Measurements from ENCODE around the gene PDIA4.
"Not testable (repeated sequence)": the region's sequence is repeated elsewhere in the genome, so short reads cannot be mapped to it uniquely, and the experiment has no call there.

The PDIA4 gene

GRCh38 chr7:149036676-149037075 is 8.4 kb upstream of the PDIA4 start:
- Histone ChIP-seq H3K4me3 (ENCODE audit: low read length) (no peak overlapping the region), H3K27me3 (ENCODE audit: control insufficient read depth, insufficient read depth, low read length) (no peaks in the 10 kb centered on the region), H3K9me3 (ENCODE audit: control insufficient read depth, insufficient read depth, low read length) (no peaks in the 10 kb centered on the region), H3K27ac (ENCODE audit: low read length) (no peak overlapping the region), H3K36me3 (ENCODE audit: control insufficient read depth, insufficient read depth, low read length) (no peaks in the 10 kb centered on the region), H3K4me1 (ENCODE audit: control insufficient read depth, insufficient read depth, low read length) (no peaks in the 10 kb centered on the region)
- WGBS (ENCODE audit: insufficient coverage, insufficient read length), result no CpG with 5 or more reads among the region's 1 CpG
- no peak for DNase-seq (ENCODE audit: low read depth, low spot score)

DNA sequence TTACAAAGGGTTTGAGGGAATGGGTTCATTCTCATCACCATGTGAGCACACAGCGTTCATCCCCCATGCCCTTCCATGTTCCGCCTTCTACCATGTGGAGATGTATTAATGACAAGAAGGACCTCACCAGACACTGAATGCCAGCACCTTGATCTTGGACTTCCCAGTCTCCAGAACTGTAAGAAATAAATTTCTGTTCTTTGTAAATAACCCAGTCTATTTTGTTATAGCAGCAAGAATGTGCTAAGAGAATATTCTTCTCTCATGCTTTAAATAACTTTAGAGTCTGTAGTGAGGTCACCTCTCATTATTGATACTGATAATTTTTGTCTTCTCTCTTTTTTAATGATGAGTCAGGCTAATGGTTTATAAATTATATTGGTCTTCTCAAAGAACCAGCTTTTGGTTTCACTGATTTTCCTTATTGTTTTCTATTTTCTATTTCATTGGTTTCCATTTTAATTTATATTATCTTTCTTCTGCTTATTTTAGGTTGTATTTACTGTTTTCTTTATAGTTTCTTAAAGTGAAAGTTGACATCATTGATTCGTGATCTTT is 3.1 kb upstream of the PDIA4 start:
- Histone ChIP-seq H3K4me3 (ENCODE audit: low read length) (no peak overlapping the region), H3K36me3 (ENCODE audit: control insufficient read depth, insufficient read depth, low read length) (no peaks in the 10 kb centered on the region), H3K27me3 (ENCODE audit: control insufficient read depth, insufficient read depth, low read length) (no peaks in the 10 kb centered on the region), H3K9me3 (ENCODE audit: control insufficient read depth, insufficient read depth, low read length) (no peaks in the 10 kb centered on the region), H3K4me1 (ENCODE audit: control insufficient read depth, insufficient read depth, low read length) (no peaks in the 10 kb centered on the region), H3K27ac (ENCODE audit: low read length) (no peak overlapping the region)
- no CpG with 5 or more reads among the region's 3 CpGs for WGBS (ENCODE audit: insufficient coverage, insufficient read length)
- no peak for DNase-seq (ENCODE audit: low read depth, low spot score)

GRCh38 chr7:149030439-149030838 is 2.1 kb upstream of the PDIA4 start:
- no CpG with 5 or more reads among the region's 9 CpGs for WGBS (ENCODE audit: insufficient coverage, insufficient read length)
- not testable (repeated sequence) for H3K27me3 ChIP-seq (ENCODE audit: control insufficient read depth, insufficient read depth, low read length)

GRCh38 chr7:149027611-149028345 is 527 bp downstream of the PDIA4 start:
- no CpG with 5 or more reads among the region's 43 CpGs for WGBS (ENCODE audit: insufficient coverage, insufficient read length)
- no peaks in the 10 kb centered on the region for H3K4me1 ChIP-seq (ENCODE audit: control insufficient read depth, insufficient read depth, low read length)
- no peaks in the 10 kb centered on the region for H3K9me3 ChIP-seq (ENCODE audit: control insufficient read depth, insufficient read depth, low read length)
- H3K4me3 ChIP-seq (ENCODE audit: low read length), result peak overlapping the region; percentile 88
- H3K27ac ChIP-seq (ENCODE audit: low read length), result no peak overlapping the region
- no peaks in the 10 kb centered on the region for H3K27me3 ChIP-seq (ENCODE audit: control insufficient read depth, insufficient read depth, low read length)
- H3K36me3 ChIP-seq (ENCODE audit: control insufficient read depth, insufficient read depth, low read length), result no peaks in the 10 kb centered on the region
- no peak for DNase-seq (ENCODE audit: low read depth, low spot score)

More at GRCh38 chr7:149030439-149030838, 2.1 kb upstream of the PDIA4 start:
- not testable (repeated sequence) for H3K4me3 ChIP-seq (ENCODE audit: low read length); H3K27ac ChIP-seq (ENCODE audit: low read length); DNase-seq (ENCODE audit: low read depth, low spot score); H3K36me3 ChIP-seq (ENCODE audit: control insufficient read depth, insufficient read depth, low read length); H3K4me1 ChIP-seq (ENCODE audit: control insufficient read depth, insufficient read depth, low read length); H3K9me3 ChIP-seq (ENCODE audit: control insufficient read depth, insufficient read depth, low read length)

DNA sequence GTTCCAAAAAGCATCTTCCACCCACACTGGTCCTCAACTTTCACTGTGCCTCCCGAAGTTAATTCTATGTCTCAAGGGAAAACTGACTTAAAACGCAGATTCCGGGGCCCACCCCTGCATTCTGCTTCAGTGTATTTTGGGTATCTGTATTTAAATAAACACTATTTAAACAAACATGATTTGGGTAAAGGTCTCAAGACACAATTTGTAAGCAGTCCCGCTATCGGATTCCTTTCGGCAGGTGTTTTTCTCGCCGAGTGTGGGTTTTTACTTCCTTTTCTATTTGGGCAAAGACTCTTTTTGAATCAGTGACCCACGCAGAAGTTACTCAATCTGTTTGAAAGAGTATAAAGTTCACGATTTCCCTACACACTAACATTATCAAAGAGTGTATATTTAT is 1.2 kb downstream of the PDIA4 start:
- Histone ChIP-seq H3K4me1 (ENCODE audit: control insufficient read depth, insufficient read depth, low read length) (no peaks in the 10 kb centered on the region), H3K27me3 (ENCODE audit: control insufficient read depth, insufficient read depth, low read length) (no peaks in the 10 kb centered on the region), H3K4me3 (ENCODE audit: low read length) (no peak overlapping the region), H3K9me3 (ENCODE audit: control insufficient read depth, insufficient read depth, low read length) (no peaks in the 10 kb centered on the region), H3K27ac (ENCODE audit: low read length) (no peak overlapping the region), H3K36me3 (ENCODE audit: control insufficient read depth, insufficient read depth, low read length) (0 out of 2 replicates have a peak, but pooled peaks cover 4% of the 10 kb centered on the region)
- no peak for DNase-seq (ENCODE audit: low read depth, low spot score)
- WGBS (ENCODE audit: insufficient coverage, insufficient read length), result no CpG with 5 or more reads among the region's 10 CpGs

- H3K4me1 ChIP-seq (ENCODE audit: control insufficient read depth, insufficient read depth, low read length), result peaks cover 3% of the 10 kb centered on the region; the same call in 1 of the 2 replicates
- H3K27ac ChIP-seq (ENCODE audit: low read length), result no peak overlapping the region
- H3K36me3 ChIP-seq (ENCODE audit: control insufficient read depth, insufficient read depth, low read length), result peaks cover 15% of the 10 kb centered on the region; the same call in 1 of the 2 replicates
These were observed 4.6 kb downstream of the PDIA4 start for GRCh38 chr7:149023662-149024061.

DNA sequence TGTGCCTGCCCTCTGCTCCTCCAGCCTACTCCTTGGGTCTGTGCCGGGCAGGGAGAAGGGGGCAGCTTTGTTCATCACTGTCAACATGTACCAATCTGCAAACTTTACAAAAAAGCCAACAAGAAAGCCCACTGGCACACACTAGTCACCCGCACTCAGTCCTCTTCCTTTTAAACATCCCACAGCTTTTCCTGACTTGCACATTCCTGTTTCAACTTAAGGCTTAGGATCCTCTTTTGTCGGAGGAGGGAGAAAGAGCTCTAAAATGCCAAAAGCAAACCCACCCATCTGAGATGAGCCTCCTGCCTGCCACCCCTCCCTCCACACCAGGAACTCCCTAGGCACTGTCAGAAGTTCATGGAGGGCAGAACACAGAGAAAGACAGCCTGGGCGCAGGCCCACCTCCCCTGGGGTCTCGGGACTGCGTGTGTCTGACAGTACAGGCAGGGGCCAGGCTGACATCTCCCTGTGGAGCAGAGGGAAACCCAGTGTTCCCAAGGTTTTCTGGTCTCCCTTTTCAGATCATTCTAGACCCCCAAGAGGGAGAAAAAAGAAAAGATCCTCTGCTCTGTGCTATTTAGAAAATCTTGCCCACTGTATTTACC is 5.4 kb downstream of the PDIA4 start:
- Histone ChIP-seq H3K27ac (ENCODE audit: low read length) (no peak overlapping the region), H3K4me1 (ENCODE audit: control insufficient read depth, insufficient read depth, low read length) (peaks cover 3% of the 10 kb centered on the region; the same call in 1 of the 2 replicates), H3K9me3 (ENCODE audit: control insufficient read depth, insufficient read depth, low read length) (no peaks in the 10 kb centered on the region), H3K36me3 (ENCODE audit: control insufficient read depth, insufficient read depth, low read length) (peaks cover 15% of the 10 kb centered on the region; the same call in 1 of the 2 replicates), H3K27me3 (ENCODE audit: control insufficient read depth, insufficient read depth, low read length) (no peaks in the 10 kb centered on the region), H3K4me3 (ENCODE audit: low read length) (no peak overlapping the region)
- no CpG with 5 or more reads among the region's 6 CpGs for WGBS (ENCODE audit: insufficient coverage, insufficient read length)
- no peak for DNase-seq (ENCODE audit: low read depth, low spot score)

More at GRCh38 chr7:149023662-149024061, 4.6 kb downstream of the PDIA4 start:
- H3K4me3 ChIP-seq (ENCODE audit: low read length), result no peak overlapping the region
- H3K9me3 ChIP-seq (ENCODE audit: control insufficient read depth, insufficient read depth, low read length), result no peaks in the 10 kb centered on the region
- no CpG with 5 or more reads among the region's 7 CpGs for WGBS (ENCODE audit: insufficient coverage, insufficient read length)
- no peaks in the 10 kb centered on the region for H3K27me3 ChIP-seq (ENCODE audit: control insufficient read depth, insufficient read depth, low read length)
- no peak for DNase-seq (ENCODE audit: low read depth, low spot score)

DNA sequence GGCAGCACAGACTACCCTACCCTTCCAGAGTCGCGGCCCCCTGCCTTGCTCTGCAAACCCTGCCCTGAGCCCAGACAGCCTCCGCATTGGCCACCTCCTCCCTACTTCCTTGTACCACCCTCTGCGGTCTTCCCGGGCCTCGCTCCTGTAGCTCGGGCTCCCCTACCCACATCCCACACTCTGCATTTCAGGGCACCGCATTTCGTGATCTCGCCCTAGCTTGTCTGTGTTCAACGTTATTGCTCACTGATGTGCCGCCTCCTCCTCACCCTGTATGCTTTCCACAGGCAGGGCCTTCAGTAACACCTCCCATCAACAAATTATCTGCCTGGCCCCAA is 6.6 kb downstream of the PDIA4 start:
- no peaks in the 10 kb centered on the region for H3K9me3 ChIP-seq (ENCODE audit: control insufficient read depth, insufficient read depth, low read length)
- no peak for DNase-seq (ENCODE audit: low read depth, low spot score)
- peaks cover 18% of the 10 kb centered on the region; the same call in 1 of the 2 replicates for H3K36me3 ChIP-seq (ENCODE audit: control insufficient read depth, insufficient read depth, low read length)
- no peaks in the 10 kb centered on the region for H3K27me3 ChIP-seq (ENCODE audit: control insufficient read depth, insufficient read depth, low read length)
- H3K27ac ChIP-seq (ENCODE audit: low read length), result no peak overlapping the region
- no CpG with 5 or more reads among the region's 12 CpGs for WGBS (ENCODE audit: insufficient coverage, insufficient read length)
- no peak overlapping the region for H3K4me3 ChIP-seq (ENCODE audit: low read length)
- peaks cover 3% of the 10 kb centered on the region; the same call in 1 of the 2 replicates for H3K4me1 ChIP-seq (ENCODE audit: control insufficient read depth, insufficient read depth, low read length)

DNA sequence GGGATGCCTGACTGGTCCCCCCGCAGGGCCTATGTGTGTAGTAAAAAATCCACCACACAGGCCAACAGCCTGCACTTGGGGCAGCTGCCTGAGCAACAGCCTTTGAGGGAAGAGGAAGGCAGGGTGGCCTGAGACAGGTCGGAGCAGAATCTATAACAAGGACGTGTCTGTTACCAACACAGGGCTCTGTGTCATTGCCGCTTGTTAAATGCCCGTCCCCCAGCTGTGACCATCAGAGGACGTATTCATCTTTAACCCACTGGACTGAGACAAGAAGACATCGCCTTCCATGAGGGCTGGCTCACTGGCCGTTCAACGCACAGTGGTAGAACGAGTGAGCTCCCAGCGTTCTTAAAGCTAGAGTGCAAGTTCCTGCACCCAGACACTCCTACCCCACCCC is 7.8 kb downstream of the PDIA4 start:
- H3K27ac ChIP-seq (ENCODE audit: low read length), result no peak overlapping the region
- no peaks in the 10 kb centered on the region for H3K27me3 ChIP-seq (ENCODE audit: control insufficient read depth, insufficient read depth, low read length)
- no peak for DNase-seq (ENCODE audit: low read depth, low spot score)
- no CpG with 5 or more reads among the region's 11 CpGs for WGBS (ENCODE audit: insufficient coverage, insufficient read length)
- peaks cover 18% of the 10 kb centered on the region; the same call in 1 of the 2 replicates for H3K36me3 ChIP-seq (ENCODE audit: control insufficient read depth, insufficient read depth, low read length)
- H3K4me3 ChIP-seq (ENCODE audit: low read length), result no peak overlapping the region
- no peaks in the 10 kb centered on the region for H3K9me3 ChIP-seq (ENCODE audit: control insufficient read depth, insufficient read depth, low read length)
- peaks cover 3% of the 10 kb centered on the region; the same call in 1 of the 2 replicates for H3K4me1 ChIP-seq (ENCODE audit: control insufficient read depth, insufficient read depth, low read length)

DNA sequence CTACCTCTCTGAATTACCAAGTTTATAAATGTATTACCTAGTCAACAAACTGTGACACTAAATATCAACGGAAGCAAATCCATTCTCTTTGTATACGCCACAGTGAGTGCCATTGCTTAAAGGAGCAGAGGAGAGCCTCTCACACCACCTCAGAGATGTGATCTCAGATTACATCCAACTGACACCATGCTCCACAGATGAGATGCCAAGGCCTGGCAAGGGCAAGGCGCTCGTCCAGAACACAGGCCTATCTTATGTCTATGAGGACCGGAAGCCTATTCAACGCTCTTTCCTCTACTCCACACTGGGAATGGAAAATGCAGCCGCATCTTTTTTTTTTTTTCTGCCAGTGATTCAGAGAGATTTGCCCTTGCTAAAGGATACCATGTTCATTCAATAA is 11.4 kb downstream of the PDIA4 start:
- Histone ChIP-seq H3K27me3 (ENCODE audit: control insufficient read depth, insufficient read depth, low read length) (no peaks in the 10 kb centered on the region), H3K36me3 (ENCODE audit: control insufficient read depth, insufficient read depth, low read length) (peaks cover 41% of the 10 kb centered on the region), H3K4me3 (ENCODE audit: low read length) (no peak overlapping the region), H3K9me3 (ENCODE audit: control insufficient read depth, insufficient read depth, low read length) (no peaks in the 10 kb centered on the region), H3K27ac (ENCODE audit: low read length) (no peak overlapping the region), H3K4me1 (ENCODE audit: control insufficient read depth, insufficient read depth, low read length) (peaks cover 3% of the 10 kb centered on the region; the same call in 1 of the 2 replicates)
- DNase-seq (ENCODE audit: low read depth, low spot score), result no peak
- WGBS (ENCODE audit: insufficient coverage, insufficient read length), result no CpG with 5 or more reads among the region's 7 CpGs

Data from iPS DF 6.9 (cell line).